ENCODE data around the gene PODXL.

Gene PODXL

GRCh38 chr7:131502810-131503508 is 53.5 kb downstream of the PODXL start:
- Histone ChIP-seq H3K27me3 (replicated peaks) (no peaks in the 10 kb centered on the region), H3K36me3 (replicated peaks) (no peaks in the 10 kb centered on the region), H3K27ac (peak overlapping the region; percentile 14), H3K4me3 (ENCODE audit: low read depth, low read length) (no peak overlapping the region)
- in situ Hi-C loops (cut with HindIII; ENCODE audit: low pct_ligation_motif_present, low sequenced_read_pairs): no loop called here
- DNase-seq: peak; percentile 55
- no peak for TF ChIP-seq CTCF (IDR thresholded peaks at IDR 0.05; ENCODE audit: low read depth, low read length, missing control alignments)

GRCh38 chr7:131501930-131502685 is 54.3 kb downstream of the PODXL start:
- Histone ChIP-seq H3K36me3 (replicated peaks) (no peaks in the 10 kb centered on the region), H3K27ac (no peak overlapping the region), H3K4me3 (ENCODE audit: low read depth, low read length) (no peak overlapping the region), H3K27me3 (replicated peaks) (no peaks in the 10 kb centered on the region)
- DNase-seq: no peak
- no peak for TF ChIP-seq CTCF (IDR thresholded peaks at IDR 0.05; ENCODE audit: low read depth, low read length, missing control alignments)
- in situ Hi-C loops (cut with HindIII; ENCODE audit: low pct_ligation_motif_present, low sequenced_read_pairs): no loop called here

GRCh38 chr7:131501422-131501821 is 55.0 kb downstream of the PODXL start:
- Histone ChIP-seq H3K36me3 (replicated peaks) (no peaks in the 10 kb centered on the region), H3K27ac (no peak overlapping the region), H3K27me3 (replicated peaks) (no peaks in the 10 kb centered on the region), H3K4me3 (ENCODE audit: low read depth, low read length) (no peak overlapping the region)
- TF ChIP-seq CTCF (IDR thresholded peaks at IDR 0.05; ENCODE audit: low read depth, low read length, missing control alignments): no peak
- DNase-seq: peak; percentile 70
- in situ Hi-C loops (cut with HindIII; ENCODE audit: low pct_ligation_motif_present, low sequenced_read_pairs): no loop called here

GRCh38 chr7:131500357-131500756 is 56.1 kb downstream of the PODXL start:
- no peak for DNase-seq
- TF ChIP-seq CTCF (IDR thresholded peaks at IDR 0.05; ENCODE audit: low read depth, low read length, missing control alignments): no peak
- in situ Hi-C loops (cut with HindIII; ENCODE audit: low pct_ligation_motif_present, low sequenced_read_pairs): no loop called here
- no peaks in the 10 kb centered on the region for H3K36me3 ChIP-seq (replicated peaks)
- H3K4me3 ChIP-seq (ENCODE audit: low read depth, low read length): no peak overlapping the region
- no peaks in the 10 kb centered on the region for H3K27me3 ChIP-seq (replicated peaks)
- no peak overlapping the region for H3K27ac ChIP-seq

GRCh38 chr7:131499801-131500200 is 56.6 kb downstream of the PODXL start:
- DNase-seq: no peak
- no peaks in the 10 kb centered on the region for H3K27me3 ChIP-seq (replicated peaks)
- H3K4me3 ChIP-seq (ENCODE audit: low read depth, low read length): no peak overlapping the region
- H3K36me3 ChIP-seq (replicated peaks): no peaks in the 10 kb centered on the region
- TF ChIP-seq CTCF (IDR thresholded peaks at IDR 0.05; ENCODE audit: low read depth, low read length, missing control alignments): no peak
- in situ Hi-C loops (cut with HindIII; ENCODE audit: low pct_ligation_motif_present, low sequenced_read_pairs): no loop called here
- no peak overlapping the region for H3K27ac ChIP-seq

Data from brain microvascular endothelial cell (primary cell).